IPS-NIHi7 (cell line): ENCODE data around the gene POLR2E.

Experiments used
- DNase-seq: peaks from one replicate; pipeline ENCODE4 v3.0.0; 2012; ENCODE audit warnings: mixed read lengths; ENCODE audit errors: extremely low spot score

POLR2E gene

DNA sequence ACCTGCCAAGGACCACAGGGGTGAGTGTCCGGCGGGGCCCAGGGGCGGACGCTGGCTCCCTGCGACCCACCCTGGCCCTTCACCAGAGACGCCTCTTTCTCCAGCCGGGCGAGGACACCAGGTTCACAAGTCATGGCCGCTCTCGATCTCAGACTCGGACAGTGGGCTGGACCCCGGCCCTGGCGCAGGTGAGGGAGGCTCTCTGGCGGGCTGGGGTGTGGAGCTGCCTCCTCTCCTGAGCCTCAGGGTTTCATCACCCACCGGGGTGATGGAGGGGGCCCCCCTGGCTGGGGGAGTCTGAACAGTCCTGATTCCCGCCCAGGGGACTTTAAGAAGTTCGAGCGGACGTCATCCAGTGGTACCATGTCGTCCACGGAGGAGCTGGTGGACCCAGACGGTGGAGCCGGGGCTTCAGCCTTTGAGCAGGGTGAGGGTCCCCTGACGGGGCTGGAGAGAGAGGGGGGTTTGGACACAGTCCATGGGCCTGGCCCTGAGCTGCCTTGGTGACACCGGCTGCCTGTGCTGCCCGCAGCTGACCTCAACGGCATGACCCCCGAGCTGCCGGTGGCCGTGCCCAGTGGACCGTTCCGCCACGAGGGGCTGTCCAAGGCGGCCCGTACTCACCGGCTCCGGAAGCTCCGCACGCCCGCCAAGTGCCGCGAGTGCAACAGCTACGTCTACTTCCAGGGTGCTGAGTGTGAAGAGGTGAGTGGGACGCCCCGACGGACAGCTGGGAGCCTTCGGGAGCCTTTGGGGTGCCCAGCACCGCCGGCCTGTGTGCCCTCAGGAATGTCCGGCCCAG is 14.6 kb downstream of the POLR2E start:
- no peak for DNase-seq

GRCh38 chr19:1079566-1080111 is 15.5 kb downstream of the POLR2E start:
- no peak for DNase-seq

DNA sequence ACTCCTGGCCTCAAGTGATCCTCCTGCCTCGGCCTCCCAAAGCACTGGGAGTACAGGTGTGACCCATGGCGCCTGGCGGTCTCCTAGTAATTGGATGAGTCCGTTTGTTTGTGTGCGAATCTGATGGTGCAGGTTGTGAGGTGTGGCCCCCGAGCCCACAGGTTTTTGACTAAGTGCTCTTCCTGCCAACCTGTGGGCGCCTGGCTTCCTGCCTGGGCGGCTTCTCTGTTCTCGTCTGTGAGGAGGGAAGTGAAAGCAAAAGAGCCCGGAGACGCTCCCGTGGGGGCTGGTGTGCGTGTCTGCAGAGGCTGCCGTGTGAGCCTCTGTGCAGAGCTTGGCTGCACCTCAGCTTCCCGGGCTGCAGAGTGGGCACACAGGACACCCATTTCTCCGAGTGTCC is 18.2 kb downstream of the POLR2E start:
- DNase-seq, result no peak

DNA sequence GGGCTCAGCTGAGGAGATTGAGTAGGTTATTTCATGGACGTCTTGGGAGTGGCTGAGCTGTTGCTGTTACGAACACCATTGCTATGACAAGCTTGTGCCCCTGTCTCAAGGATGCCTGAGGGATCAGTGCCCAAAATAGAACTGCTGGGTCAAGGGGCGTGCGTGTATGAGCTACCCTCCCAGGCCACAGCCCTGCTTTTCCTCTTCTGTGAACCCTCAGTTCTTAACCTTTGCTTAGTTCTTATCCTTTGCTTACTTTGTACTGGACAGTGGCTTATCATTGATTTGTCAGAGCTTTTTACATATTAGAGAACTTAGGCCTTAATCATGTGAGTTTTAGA is 19.2 kb downstream of the POLR2E start:
- DNase-seq, result no peak

DNA sequence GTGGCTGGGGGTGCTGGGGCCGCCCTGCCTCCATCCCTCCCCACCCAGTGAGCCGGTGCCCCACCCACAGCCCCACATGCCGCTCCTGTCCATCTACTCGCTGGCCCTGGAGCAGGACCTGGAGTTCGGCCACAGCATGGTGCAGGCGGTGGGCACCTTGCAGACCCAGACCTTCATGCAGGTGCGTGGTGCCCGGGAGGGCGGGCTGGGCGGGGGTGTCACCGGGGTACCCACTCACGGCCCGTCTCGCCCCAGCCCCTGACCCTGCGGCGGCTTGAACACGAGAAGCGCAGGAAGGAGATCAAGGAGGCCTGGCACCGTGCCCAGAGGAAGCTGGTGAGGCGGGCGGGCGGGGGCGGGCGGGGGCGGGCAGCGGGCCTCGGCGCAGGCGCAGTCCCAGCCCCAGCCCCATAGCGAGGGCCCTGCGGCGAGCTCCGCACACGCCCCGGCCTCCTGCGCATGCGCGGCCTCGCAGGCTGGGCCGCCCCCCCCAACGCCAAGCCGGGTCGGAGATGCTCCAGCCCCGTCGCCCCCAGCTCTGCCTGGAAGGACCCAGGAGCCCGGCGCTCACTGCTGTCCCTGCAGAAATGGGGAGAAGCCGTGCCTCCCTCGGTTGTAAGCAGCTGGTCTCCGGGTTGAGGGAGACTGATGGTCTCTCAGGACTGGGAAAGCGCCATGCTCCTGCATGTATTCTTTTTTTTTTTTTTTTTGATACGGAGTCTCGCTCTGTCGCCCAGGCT is 20.5 kb downstream of the POLR2E start:
- DNase-seq, result no peak

- no peak for DNase-seq
Measured at GRCh38 chr19:1073956-1074517, 21.1 kb downstream of the POLR2E start.

GRCh38 chr19:1073063-1073955 is 21.9 kb downstream of the POLR2E start:
- no peak for DNase-seq

- DNase-seq, result no peak
Measured at GRCh38 chr19:1072371-1073015, 22.7 kb downstream of the POLR2E start.

GRCh38 chr19:1070931-1071791 is 24.0 kb downstream of the POLR2E start:
- peak; percentile 67 for DNase-seq

GRCh38 chr19:1070576-1070930 is 24.6 kb downstream of the POLR2E start:
- peak; percentile 48 for DNase-seq

DNA sequence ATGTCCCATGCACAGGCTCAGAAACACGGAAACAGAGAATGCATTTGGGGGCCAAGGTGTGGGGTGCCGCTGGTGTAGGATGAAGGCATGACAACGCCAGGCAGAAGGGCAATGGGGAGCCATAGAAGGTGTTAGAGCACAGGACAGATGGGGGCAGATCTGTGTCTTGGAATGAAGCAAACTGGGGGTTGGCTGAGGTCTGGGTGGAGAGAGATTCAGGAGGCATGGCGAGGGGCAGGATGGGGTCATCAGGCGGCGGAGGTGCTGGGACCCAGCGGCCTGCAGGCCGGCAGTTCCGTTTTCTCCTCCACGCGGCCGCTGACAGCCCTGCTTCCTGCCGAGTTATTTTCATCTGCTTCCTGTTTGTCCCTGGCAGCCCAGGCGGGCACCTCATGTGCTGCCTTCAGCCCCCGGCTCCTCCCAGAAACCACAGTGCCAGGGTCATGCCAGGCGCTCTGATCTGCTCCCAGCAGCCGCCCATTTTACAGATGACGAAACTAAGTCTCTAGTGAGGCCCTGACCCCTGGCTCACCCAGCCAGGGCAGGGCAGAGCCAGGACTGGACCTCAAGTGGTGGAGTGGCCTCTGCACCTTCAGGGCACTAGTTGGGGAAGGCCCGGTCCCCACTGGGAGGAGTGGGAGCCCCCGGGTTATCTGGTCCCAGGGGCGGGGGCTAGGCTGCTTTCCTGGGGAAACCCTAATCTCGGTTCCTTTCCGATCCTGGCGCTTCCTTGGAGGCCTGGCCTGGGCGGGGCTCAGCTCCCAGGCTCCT is 26.0 kb downstream of the POLR2E start:
- no peak for DNase-seq

GRCh38 chr19:1068009-1069001 is 26.9 kb downstream of the POLR2E start:
- no peak for DNase-seq

DNA sequence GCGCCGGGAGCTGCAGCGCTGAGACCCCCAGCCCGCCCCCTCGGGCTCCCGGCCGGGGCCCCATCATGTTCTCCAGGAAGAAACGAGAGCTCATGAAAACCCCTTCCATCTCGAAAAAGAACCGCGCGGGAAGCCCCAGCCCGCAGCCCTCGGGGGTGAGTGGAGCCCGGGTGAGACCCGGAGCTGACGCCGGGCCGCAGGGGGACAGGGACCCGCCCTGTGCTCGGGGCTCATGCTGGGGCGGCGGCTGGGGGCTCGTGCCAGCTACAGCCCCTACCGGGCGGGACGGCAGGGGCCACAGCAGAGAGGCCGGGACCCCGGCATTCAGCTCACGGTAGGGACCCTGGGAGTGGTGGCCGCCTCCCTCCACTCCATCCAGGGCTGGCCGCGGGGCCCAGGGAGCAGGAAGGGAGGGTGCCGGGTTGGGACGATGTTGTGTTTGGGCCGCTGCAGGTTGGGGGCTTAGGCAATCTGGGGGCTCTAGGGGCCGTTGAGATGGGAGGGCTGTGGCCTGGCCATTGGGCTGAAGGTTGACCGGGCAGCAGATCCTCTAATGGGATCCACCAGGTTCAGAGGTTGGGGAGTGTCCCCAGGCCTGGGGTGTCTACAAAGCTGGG is 27.7 kb downstream of the POLR2E start:
- no peak for DNase-seq

DNA sequence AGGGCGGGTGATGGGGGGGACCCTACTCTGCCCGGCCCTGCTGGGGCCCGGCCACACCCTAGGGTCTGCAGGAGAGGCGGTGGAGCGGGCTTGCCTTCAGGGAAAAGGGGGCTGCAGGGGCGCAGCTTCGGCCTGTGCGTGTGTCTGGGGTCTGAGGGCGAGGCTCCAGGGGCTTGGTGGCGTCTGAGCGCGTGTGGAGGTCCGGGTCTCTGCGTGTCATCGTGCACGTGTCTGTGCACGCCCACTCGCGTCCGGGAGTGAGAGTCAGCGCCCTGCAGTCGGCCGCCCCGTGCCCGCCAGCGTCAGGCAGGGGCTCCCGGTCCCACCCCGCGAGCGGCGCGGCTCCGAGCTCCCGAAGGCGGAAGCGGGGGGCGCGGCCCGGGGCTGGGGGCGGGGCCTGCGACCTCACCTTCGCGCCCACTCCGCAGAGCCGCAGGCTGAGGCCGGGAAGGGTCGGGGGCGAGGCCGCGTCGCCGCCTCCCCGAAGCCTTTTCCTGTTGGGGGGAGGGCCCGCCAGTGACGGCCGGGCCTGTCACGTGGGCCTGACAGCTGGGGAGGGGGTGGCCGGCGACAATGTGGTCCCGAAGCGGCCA is 28.3 kb downstream of the POLR2E start, which contains the start of gene ARHGAP45:
TSS of gene ARHGAP45 (plus strand) at position 420 of the 593 bp plus-strand sequence. CDS start 239 bp downstream, outside the sequence.
- DNase-seq, result peak; percentile 57

DNA sequence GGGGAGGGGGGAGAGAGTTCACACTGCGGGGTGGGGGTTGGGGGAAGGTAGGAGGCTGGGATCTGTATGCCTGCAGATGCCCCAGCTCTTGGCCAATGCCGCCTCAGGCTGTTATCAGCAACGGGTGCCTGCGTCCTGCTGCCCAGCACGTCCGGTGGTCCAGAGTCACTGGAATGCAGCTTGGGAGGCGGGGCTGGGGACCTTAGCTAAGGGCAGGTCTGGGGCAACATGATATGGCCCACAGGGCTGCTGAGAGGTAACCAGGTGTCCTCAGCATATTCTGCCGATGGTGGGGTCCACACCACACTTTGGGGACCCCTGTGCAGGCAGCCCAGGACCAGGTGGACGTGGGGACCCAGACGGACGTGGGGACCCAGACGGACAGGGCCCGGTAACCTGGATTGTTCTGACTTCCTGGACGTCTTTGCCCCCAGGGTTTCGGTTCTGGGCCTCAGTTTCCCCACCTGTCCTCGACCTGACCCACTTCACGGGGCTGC is 28.9 kb downstream of the POLR2E start:
- peak; percentile 40 for DNase-seq

DNA sequence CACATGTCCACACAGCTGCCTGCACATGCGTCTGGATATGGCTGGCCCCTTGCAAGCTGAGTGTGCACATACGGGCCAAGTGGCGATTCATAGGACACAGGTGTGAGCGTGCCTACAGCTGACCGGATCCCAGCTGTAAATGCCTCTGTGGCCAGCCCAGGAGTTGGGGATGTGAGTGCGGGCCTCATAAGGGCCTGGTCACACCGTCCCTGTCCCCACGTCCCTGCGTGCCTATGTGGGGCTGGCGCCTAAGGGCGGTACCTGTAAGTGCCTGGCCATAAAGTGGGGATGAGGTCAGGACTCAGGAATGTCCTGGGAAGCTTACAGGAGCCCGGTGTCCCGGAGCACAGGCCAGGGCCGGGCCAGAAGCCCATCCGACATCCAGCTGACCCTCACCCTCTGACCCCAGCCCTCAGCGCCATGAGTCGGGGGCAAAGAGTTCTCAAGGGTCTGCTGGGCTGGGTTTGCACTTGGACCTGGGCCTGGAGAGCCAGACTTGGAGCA is 29.5 kb downstream of the POLR2E start:
- DNase-seq, result peak; percentile 27
